A549 (cell line): Measurements from ENCODE around the gene PHF21B. TPM values are rescaled to one million over a fixed set of nuclear protein-coding genes. Genes with fewer than 3 reads are reported as not detected.

Experiments used
- ATAC-seq, 2 experiments: fragments of 200-7000 bp in 1 of 2; fragments of >200 bp in 1 of 2; cut with Nextera tagmentation in 1 of 2; cut with Tn5 transposase in 1 of 2; 3 replicates each; pipeline versions ENCODE4 v1.8.0 to v1.9.1; 2018 to 2020; ENCODE audit warnings: mild to moderate bottlenecking in 1 of 2, moderate library complexity in 1 of 2
- CTCF ChIA-PET: fragments of 300-600 bp; sonication (Branson Sonifier 250); formaldehyde crosslinking; extraction: SDS; loops from one replicate; lab custom pipeline; 2021; ENCODE audit warnings: antibody characterized with exemption, inconsistent platforms; lab: Yijun Ruan, JAX
- POLR2A ChIA-PET: fragments of 350-600 bp; formaldehyde crosslinking; extraction: SDS; loops from one replicate; lab custom pipeline; 2021; ENCODE audit warnings: antibody characterized with exemption, inconsistent platforms; lab: Yijun Ruan, JAX
- DNase-seq, 2 experiments: peaks; one replicate each; pipeline versions ENCODE4 v3.0.0 to v3.0.0-alpha.2; 2011 to 2016; ENCODE audit warnings: low read depth in 1 of 2, low spot score in 1 of 2
- FAIRE-seq: peaks from 2 replicates; lab custom pipeline; 2011; peaks lifted over from hg19 to GRCh38; lab: Jason Lieb, UNC
- H3K27ac ChIP-seq, 2 experiments: fragments of >200 bp; sonication (Bioruptor Twin); formaldehyde crosslinking; 3 replicates each; pipeline ENCODE4 v1.5.1; 2016 to 2017
- H3K4me1 ChIP-seq: fragments of >200 bp; sonication (Bioruptor Twin); formaldehyde crosslinking; 3 replicates; pipeline ENCODE4 v1.6.1; 2016
- H3K4me2 ChIP-seq: fragments of >200 bp; sonication (Bioruptor Twin); formaldehyde crosslinking; 3 replicates; pipeline ENCODE4 v1.6.1; 2016
- H3K4me3 ChIP-seq: fragments of >200 bp; sonication (Bioruptor Twin); formaldehyde crosslinking; 3 replicates; pipeline ENCODE4 v1.5.1; 2016
- H3K9me3 ChIP-seq: fragments of >200 bp; sonication (Bioruptor Twin); formaldehyde crosslinking; 3 replicates; pipeline ENCODE4 v1.6.1; 2016
- CBX2 ChIP-seq: fragments of 200-600 bp; sonication (generic); IDR thresholded peaks from 2 replicates; pipeline ENCODE4 v1.6.1; 2016; ENCODE audit warnings: low read depth, mild to moderate bottlenecking, borderline replicate concordance
- CBX8 ChIP-seq: fragments of 200-600 bp; sonication (generic); IDR thresholded peaks from 2 replicates; pipeline ENCODE4 v1.6.1; 2016
- CEBPB ChIP-seq, 2 experiments: fragments of >200 bp in 1 of 2; sonication (Bioruptor Twin) in 1 of 2; formaldehyde crosslinking in 1 of 2; IDR thresholded peaks; 2 replicates each; pipeline ENCODE4 v1.6.1; 2012 to 2016
- CHD2 ChIP-seq: fragments of 150-350 bp; IDR thresholded peaks from 2 replicates; pipeline ENCODE4 v1.6.1; 2014; ENCODE audit warnings: low read length; ENCODE audit not compliant: partially characterized antibody
- CHD4 ChIP-seq: fragments of 200-600 bp; sonication (generic); IDR thresholded peaks from 2 replicates; pipeline ENCODE4 v1.6.1; 2016; ENCODE audit warnings: antibody characterized with exemption, mild to moderate bottlenecking, borderline replicate concordance
- FOSB ChIP-seq: fragments of 250-450 bp; sonication (Bioruptor Pico); IDR thresholded peaks from 2 replicates; pipeline ENCODE4 v1.5.0; 2020; ENCODE audit warnings: mild to moderate bottlenecking, moderate library complexity
- GATA3 ChIP-seq: IDR thresholded peaks from 2 replicates; pipeline ENCODE4 v1.6.1; 2012; ENCODE audit warnings: borderline replicate concordance
- HEYL ChIP-seq: fragments of 250-450 bp; sonication (Bioruptor Pico); IDR thresholded peaks from 2 replicates; pipeline ENCODE4 v1.8.0; 2021; ENCODE audit warnings: mild to moderate bottlenecking, moderate library complexity
- HOXA7 ChIP-seq: fragments of 250-450 bp; sonication (Bioruptor Pico); IDR thresholded peaks from 2 replicates; pipeline ENCODE4 v1.5.0; 2020; ENCODE audit warnings: mild to moderate bottlenecking, moderate library complexity
- HOXB5 ChIP-seq: fragments of 250-450 bp; sonication (Bioruptor Pico); IDR thresholded peaks from 2 replicates; pipeline ENCODE4 v1.5.0; 2020; ENCODE audit warnings: mild to moderate bottlenecking, moderate library complexity
- MAZ ChIP-seq: fragments of 150-350 bp; IDR thresholded peaks from 2 replicates; pipeline ENCODE4 v1.6.1; 2014; ENCODE audit warnings: antibody characterized with exemption, low read depth, low read length, borderline replicate concordance
- NFE2L2 ChIP-seq: fragments of 150-350 bp; conservative IDR thresholded peaks from 2 replicates; pipeline ENCODE4 v1.6.1; 2014; ENCODE audit warnings: low read length
- POLR2A ChIP-seq: IDR thresholded peaks from 2 replicates; pipeline ENCODE4 v1.6.1; 2012; ENCODE audit warnings: mild to moderate bottlenecking, low read length
- RAD21 ChIP-seq, 2 experiments: fragments of >200 bp in 1 of 2; sonication (Bioruptor Twin) in 1 of 2; formaldehyde crosslinking in 1 of 2; IDR thresholded peaks in 1 of 2; conservative IDR thresholded peaks in 1 of 2; 2 replicates in 1 of 2; 3 replicates in 1 of 2; pipeline ENCODE4 v1.6.1; 2012 to 2018; ENCODE audit warnings: inconsistent platforms in 1 of 2
- RARB ChIP-seq: fragments of 250-450 bp; sonication (Bioruptor Pico); IDR thresholded peaks from 2 replicates; pipeline ENCODE4 v1.8.0; 2021; ENCODE audit warnings: mild to moderate bottlenecking, moderate library complexity
- RCOR1 ChIP-seq: fragments of 150-350 bp; IDR thresholded peaks from 2 replicates; pipeline ENCODE4 v1.6.1; 2014; ENCODE audit warnings: antibody characterized with exemption, low read length, low read depth
- ZFP36 ChIP-seq: fragments of 450-650 bp; IDR thresholded peaks from 2 replicates; pipeline ENCODE4 v1.6.1; 2014; ENCODE audit warnings: borderline replicate concordance; ENCODE audit not compliant: partially characterized antibody
- WGBS: methylation state at CpG from one replicate; pipeline ENCODE4 v1.1.6; 2017; ENCODE audit errors: missing lambda C conversion rate; 5-methylcytosine and 5-hydroxymethylcytosine counted together
- polyA plus RNA-seq, 4 experiments: library from polyadenylated mRNA; depleted of rRNA in 3 of 4; stranded (reverse); fragments of >200 nt; fragmentation: RNase III in 1 of 4; extraction: RNeasy Plus Mini Kit Qiagen cat#74134 plus additional on column Dnase treatment in 1 of 4; gene quantifications; 2 replicates in 3 of 4; 3 replicates in 1 of 4; pipeline ENCODE4 v1.2.3, GENCODE V29; 2011 to 2017
- TF ChIP-seq, protein P1 (sequence below): fragments of 450-650 bp; IDR thresholded peaks from 2 replicates; pipeline ENCODE4 v1.6.1; 2014; ENCODE audit warnings: antibody characterized with exemption

PHF21B gene
- polyA plus RNA-seq, 2 of the 4 experiments (the other 2 are of a cell fraction) = 0.50 to 0.70 TPM

DNA sequence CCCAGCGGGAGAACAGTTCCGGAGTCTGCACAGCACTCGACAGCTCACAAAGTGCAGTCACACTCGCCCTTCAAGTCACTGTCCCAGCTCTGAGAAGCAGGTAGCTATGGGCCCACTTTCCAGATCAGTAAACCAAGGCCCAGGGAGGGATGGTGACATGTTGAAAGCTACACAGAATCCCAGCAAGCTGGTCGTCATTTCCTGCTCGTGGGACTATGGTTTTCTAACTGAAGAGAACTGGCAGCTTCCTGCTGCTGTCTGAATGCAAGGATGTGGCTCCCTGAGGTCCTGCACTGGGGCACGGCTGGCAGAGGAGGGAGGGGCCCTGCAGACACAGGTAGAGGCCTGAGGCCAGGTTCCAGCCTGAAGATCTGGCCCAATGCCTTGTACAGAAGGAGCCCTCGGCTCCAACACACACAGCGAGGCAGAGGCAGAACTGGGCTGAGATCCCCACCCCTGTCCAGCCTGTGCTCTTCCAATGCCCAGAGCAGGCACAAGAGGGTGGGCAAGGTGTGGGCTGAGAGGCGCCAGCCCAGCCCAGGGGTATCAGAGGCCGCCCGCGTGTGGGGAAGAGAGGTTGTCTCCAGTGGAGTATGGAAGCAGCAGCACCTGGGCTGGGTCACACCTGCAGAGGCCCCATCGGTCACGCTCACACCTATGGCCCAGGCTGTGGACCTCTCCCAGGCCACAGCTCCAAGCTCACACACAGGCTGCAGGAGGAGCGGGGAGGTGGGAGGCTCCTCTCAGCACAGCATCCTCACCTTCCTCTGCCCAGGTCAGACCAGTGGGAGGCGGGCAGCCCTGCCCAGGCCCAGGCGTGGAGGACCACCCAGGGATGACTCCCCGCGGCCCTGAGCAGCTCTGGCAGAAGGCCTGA is 119.2 kb downstream of the PHF21B start:
- POLR2A ChIA-PET = no interaction called here
- Histone ChIP-seq H3K9me3 (no peaks in the 10 kb centered on the region), H3K4me2 (no peak overlapping the region), H3K4me3 (no peak overlapping the region)
- TF ChIP-seq MAZ (no peak), RCOR1 (no peak), RARB (CRISPR knock-in tag) (no peak), HOXA7 (no peak), CEBPB (IDR thresholded peaks at IDR 0.05) (no peak), HOXB5 (CRISPR knock-in tag) (no peak), HEYL (no peak), ZFP36 (no peak), NFE2L2 (no peak), CBX8 (no peak), CBX2 (no peak), RAD21 (conservative IDR thresholded peaks at IDR 0.05 in 1 of 2, IDR thresholded peaks at IDR 0.05 in 1 of 2) (no peak)
- TF ChIP-seq, protein P1, sequence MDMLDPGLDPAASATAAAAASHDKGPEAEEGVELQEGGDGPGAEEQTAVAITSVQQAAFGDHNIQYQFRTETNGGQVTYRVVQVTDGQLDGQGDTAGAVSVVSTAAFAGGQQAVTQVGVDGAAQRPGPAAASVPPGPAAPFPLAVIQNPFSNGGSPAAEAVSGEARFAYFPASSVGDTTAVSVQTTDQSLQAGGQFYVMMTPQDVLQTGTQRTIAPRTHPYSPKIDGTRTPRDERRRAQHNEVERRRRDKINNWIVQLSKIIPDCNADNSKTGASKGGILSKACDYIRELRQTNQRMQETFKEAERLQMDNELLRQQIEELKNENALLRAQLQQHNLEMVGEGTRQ = no peak
- TF ChIP-seq, all 56 proteins: peak for 0
- no peak for DNase-seq
- ATAC-seq = no peak; a peak in 1 of 6 replicates
- Histone ChIP-seq H3K27ac (no peak overlapping the region), H3K4me1 (no peaks in the 10 kb centered on the region)
- WGBS = 84% methylated on average over 14 of the region's 20 CpGs
- no peak for FAIRE-seq
- CTCF ChIA-PET = no interaction called here

GRCh38 chr22:44889255-44889878 is 120.4 kb downstream of the PHF21B start:
- H3K27ac ChIP-seq = no peak overlapping the region
- no peak overlapping the region for H3K4me3 ChIP-seq
- CTCF ChIA-PET = no interaction called here
- H3K4me1 ChIP-seq = no peaks in the 10 kb centered on the region
- 88% methylated on average over 9 of the region's 14 CpGs for WGBS
- DNase-seq (no peak), ATAC-seq (no peak)
- no peak overlapping the region for H3K4me2 ChIP-seq
- H3K9me3 ChIP-seq = no peaks in the 10 kb centered on the region
- TF ChIP-seq CHD4 (no peak), RAD21 (conservative IDR thresholded peaks at IDR 0.05 in 1 of 2, IDR thresholded peaks at IDR 0.05 in 1 of 2) (peak in 1 of 2 experiments; percentile 13; a peak in 1 of 5 replicates)
- TF ChIP-seq, all 56 proteins: peak for 1
- POLR2A ChIA-PET = no interaction called here
- FAIRE-seq = no peak

DNA sequence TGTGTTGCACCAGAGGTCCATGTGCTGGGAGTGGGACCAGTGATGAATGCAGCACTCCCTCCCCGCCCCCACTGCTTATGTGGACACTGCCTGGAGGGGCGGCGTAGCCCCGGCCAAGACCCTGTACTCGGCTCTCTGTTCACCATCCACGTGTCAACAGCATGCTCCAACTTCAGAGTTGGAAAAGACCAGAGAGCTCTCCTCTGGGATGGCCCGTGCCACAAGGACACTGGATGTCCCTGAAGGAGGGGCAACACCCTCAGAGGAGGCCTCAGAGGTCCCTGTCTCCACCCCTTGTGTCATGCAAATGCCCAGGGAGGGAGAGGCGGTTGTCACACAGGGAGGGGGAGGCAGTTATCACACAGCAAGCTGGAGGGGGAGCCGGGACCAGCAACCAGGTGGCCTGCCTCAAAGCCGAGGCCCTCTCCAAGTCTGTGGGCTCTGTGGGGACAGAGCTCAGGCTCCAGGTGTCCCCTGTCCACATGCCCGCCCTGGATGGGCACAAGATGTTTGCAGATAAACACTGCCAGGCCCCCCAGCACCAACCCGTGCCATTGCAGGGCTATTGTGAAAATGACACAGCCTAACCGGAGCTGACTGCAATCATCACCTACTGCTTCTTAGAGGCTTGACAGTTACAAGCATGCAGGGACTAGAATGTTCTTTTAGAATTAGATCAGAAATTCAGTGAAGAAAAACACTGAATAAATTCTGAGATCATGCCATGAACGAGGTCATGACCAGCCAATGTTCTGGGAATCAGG is 121.1 kb downstream of the PHF21B start:
- FAIRE-seq = no peak
- ChIA-PET CTCF (no interaction called here), POLR2A (no interaction called here)
- Histone ChIP-seq H3K9me3 (no peaks in the 10 kb centered on the region), H3K4me2 (no peak overlapping the region), H3K4me3 (no peak overlapping the region), H3K27ac (no peak overlapping the region), H3K4me1 (no peaks in the 10 kb centered on the region)
- 66% methylated on average over 11 of the region's 14 CpGs for WGBS
- no peak for DNase-seq
- ATAC-seq = no peak
- TF ChIP-seq GATA3 (no peak), CHD4 (no peak), POLR2A (no peak), FOSB (CRISPR knock-in tag) (no peak), CHD2 (no peak)
